Right ventricle myocardium inferior (tissue), 1 donor: ENCODE measurements around the gene TENT5C. TPM values are rescaled to one million over a fixed set of nuclear protein-coding genes. Genes with fewer than 3 reads are reported as not detected.

Experiments used
- ATAC-seq: fragments of 200-7000 bp; cut with Tn5 transposase; one replicate; pipeline ENCODE4 v1.9.1; 2020; ENCODE audit warnings: mild to moderate bottlenecking, moderate library complexity
- DNase-seq: peaks from one replicate; pipeline ENCODE4 v3.0.0; 2021; ENCODE audit errors: missing footprints
- intact Hi-C: fragments of 100-400 bp; cut with DNase I; formaldehyde crosslinking; loops from one replicate; pipeline ENCODE4 v1.11.0; 2022
- total RNA-seq: library from RNA; stranded (reverse); fragmentation: NEBNext Ultra II Directional; extraction: Animal tissue kit (Norgen Biotek cat#: 25700); gene quantifications from one replicate; pipeline ENCODE4 v1.2.1, GENCODE V29; 2021
- donor health status: DM: no; HTN: yes; CAD: no; lungs with severe emphysema.

Gene TENT5C
- total RNA-seq, 1 donor from 2014 or later = 18.7 TPM

GRCh38 chr1:117623698-117624097, 17.9 kb downstream of the TENT5C start:
- intact Hi-C loops = loop anchor here (5.0 kb wide), 1 partner anchor 129 kb away; no protein-coding TSS in a partner anchor
- DNase-seq (no peak), ATAC-seq (no peak)

DNA sequence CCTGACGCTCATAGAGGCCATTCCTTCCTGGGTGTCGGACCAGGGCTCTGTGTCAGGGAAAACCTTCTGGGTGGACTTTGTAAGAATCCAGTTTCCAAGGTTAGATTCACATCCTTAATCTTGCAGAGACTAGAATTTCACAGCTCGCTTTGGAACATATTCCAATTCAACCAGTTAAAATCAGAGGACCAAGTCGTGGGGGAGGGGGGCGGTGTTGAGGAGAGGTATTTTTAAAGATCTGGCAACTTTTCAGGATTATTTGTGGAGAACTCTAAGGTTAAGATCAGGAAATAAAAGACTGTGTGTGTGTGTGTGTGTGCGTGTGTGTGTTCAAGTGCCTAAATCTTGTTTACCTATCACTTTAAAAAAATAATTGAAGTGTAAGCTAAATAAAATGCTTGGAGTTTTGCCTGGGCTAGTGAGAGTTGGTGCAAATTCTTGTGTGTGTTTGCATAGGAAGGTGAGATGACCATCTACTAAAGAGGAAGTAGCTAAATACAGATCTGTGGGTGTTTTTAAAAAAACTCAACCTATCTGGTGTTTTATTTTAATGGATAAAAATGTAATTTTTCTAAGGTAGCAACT, 21.8 kb downstream of the TENT5C start:
- intact Hi-C loops = no loop called here
- DNase-seq (no peak), ATAC-seq (no peak)

DNA sequence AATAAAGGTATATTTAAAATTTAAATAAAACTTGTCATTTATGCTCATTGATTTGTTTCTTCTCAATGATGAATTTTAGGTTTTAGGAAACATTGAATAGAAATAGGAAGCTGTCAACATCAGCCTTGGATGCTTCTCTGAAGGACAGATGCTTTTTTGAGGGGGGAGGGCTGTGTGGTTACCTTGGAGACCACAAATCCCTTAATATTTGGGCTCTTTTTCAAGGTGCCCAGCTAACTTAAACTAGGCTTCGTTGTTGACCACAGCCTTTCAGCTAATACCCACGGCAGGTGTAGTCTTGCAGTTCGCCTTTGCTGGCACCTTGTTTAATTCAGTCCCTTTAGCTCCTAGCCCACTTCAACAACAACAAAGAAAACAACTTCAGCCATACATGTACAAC, 22.5 kb downstream of the TENT5C start:
- intact Hi-C loops = no loop called here
- ATAC-seq (no peak), DNase-seq (no peak)

DNA sequence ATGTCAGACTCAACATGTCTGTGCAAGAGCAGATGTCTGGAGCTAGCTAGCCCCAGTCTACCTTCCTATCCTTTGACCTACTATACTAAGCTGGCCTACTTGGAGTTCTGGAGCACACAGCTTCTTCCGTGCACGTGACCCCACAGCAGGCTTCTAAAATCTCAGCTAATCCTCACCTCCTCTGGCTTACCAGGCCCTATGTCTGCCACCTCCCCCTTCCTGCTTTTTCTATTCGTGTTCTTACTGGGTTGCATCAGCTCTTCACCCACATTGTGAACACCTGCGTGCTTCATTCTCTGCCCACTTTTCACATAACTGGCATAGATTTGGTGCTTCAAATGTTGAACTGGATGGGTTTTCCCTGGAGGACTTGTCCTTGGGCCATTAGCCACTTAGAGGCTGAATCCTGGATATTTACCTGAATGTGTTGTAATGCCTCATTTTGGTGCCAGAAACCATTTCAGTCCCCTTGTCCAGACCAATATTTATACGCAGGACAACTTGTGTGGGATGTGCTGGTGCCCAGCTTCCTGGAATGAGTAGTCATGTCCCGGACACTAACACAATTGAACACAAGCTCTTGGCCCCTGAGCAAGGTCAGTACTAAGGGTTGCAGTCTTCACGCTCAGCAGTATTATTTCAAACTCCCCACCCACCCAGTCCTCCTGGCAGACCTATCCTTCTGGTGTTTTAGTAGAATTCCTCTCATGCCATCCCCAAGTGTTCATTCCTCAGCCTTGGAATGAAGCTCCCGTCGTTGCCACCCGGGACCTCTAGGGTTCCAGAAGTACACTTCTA, 24.0 kb downstream of the TENT5C start:
- intact Hi-C loops = loop anchor here (2.0 kb wide), 1 partner anchor 43 kb away; no protein-coding TSS in a partner anchor
- no peak for DNase-seq
- no peak for ATAC-seq

- DNase-seq (peak; percentile 78), ATAC-seq (peak; percentile 92)
- intact Hi-C loops = loop anchor here (2.0 kb wide), 1 partner anchor 42 kb away; no protein-coding TSS in a partner anchor
Measured at GRCh38 chr1:117630423-117630998, 24.7 kb downstream of the TENT5C start.

GRCh38 chr1:117631359-117632160, 25.7 kb downstream of the TENT5C start:
- ATAC-seq (no peak), DNase-seq (no peak)
- intact Hi-C loops = loop anchor here (2.0 kb wide), 1 partner anchor 41 kb away; no protein-coding TSS in a partner anchor

- intact Hi-C loops = no loop called here
- ATAC-seq (no peak), DNase-seq (no peak)
Measured at GRCh38 chr1:117632269-117633067, 26.6 kb downstream of the TENT5C start.

- ATAC-seq = no peak
- no peak for DNase-seq
- intact Hi-C loops = no loop called here
Measured at GRCh38 chr1:117633068-117633345, 27.2 kb downstream of the TENT5C start.

DNA sequence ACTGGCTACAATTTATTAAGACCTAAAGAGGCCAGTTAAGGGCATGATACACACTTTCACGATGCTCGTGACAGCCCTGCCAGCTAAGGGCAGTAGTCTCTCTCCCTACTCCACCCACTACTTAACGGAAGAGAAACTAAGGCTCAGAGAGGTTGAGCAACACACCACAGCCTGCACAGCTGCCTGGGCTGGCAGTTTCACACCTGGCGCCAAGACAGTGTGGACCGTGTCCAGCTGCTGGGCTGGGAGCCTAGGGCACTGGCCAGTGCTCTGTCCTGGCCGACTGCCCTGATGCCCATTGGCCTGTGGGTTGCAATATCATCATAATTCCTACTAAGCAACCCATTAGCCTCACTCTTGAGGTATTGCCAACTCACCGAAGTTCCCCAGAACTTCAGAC, 27.6 kb downstream of the TENT5C start:
- no peak for ATAC-seq
- intact Hi-C loops = no loop called here
- DNase-seq = no peak

GRCh38 chr1:117633936-117634335, 28.1 kb downstream of the TENT5C start:
- no peak for DNase-seq
- intact Hi-C loops = no loop called here
- ATAC-seq = no peak

DNA sequence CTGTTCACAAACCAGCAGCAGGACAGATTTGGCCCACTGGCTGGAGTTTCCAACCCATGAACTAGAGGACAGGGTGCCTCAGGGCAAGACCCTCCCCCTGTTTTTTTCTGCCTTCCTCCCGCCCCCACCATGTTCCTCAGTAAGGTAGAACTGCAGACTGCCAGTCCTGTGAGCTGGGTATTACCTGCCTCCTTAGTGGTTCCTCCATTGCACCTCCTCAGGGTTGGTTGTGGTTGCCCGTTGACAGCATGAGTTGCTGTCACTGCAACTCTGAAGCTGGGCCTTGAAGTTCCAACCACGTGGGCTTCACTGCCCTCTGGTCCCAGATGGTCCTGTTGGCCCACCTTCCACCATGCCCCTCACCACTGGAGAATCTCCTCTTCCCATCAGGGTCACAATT, 28.8 kb downstream of the TENT5C start:
- ATAC-seq = no peak

DNA sequence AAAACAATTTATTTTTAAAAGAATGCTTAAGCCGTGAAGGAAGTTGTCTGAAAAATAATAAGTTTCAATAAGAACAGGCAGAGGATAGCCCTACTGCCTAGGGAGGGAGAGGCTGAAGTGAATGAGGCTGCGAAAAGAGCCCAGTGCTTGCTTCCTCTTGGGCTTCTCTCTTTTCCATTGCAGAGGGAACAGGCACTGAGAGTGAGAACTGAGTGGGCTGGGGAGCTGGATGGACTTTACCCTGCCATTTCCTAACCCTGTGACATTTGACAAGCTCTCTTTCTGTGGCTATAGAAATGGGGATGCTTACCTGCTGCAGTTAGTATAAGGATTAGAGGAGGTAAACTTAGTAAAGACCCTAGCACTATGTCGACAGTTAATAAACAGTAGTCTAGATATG, 30.0 kb downstream of the TENT5C start:
- intact Hi-C loops = no loop called here
- no peak for DNase-seq

More for the DNA sequence above, 28.8 kb downstream of the TENT5C start:
- intact Hi-C loops = no loop called here
- DNase-seq = no peak

DNA sequence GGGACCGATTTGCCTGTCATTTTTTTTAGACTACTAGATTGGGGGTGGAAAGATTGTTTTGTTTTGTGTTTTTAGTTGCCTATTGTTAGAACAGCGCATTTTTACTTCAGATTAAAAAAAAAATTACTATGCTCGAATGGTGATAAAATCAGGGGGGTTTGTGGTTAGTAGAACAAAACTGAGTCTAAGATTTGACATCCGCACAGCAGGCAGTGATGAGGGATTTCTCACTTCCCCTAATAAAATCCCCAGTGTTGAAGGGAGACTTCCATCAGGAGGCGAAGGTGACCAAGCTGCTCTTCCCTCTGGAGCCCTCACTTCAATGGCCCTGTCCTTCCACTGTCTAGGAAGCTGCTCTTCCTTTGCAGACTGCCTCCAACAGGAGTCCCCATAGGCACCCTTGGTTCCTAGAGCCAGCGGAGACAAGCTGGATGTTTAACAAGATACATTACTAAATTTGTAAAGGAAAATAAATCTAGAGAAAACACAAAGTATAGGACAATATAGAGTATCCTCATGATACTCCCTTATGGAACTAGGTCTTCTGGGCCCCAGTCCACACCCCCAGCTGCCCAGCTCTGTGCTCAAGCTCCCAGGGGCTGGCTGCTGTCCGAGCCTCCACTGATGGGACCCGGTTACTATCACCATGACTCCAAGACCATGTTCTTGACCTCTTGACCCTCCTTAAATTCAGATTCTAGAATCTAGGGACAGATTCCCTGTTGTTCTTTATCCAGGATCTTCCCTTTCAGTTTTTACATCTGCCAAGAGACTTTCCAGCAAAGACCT, 31.0 kb downstream of the TENT5C start:
- intact Hi-C loops = no loop called here
- DNase-seq (no peak), ATAC-seq (no peak)

More for the DNA sequence above, 30.0 kb downstream of the TENT5C start:
- ATAC-seq = no peak

DNA sequence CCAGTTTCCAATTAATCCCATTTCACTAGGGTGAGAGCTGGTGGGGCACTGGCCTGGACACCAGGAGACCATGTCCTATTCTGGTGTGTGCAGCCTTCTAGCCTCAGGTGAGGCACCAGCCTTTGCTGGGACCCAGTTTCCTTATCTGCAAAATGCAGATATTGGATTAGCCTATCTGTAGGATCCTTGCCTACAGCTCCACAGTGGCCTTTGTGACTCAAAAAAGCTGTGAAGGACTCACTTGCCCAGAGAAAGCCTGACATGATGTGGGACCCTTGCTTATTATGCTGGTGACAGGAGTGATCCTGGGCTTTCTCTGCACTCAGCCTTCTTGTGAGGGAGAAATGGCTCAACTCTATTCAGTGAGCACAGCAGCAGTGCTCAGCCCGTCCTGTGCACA, 32.3 kb downstream of the TENT5C start:
- no peak for ATAC-seq
- no peak for DNase-seq
- intact Hi-C loops = no loop called here

DNA sequence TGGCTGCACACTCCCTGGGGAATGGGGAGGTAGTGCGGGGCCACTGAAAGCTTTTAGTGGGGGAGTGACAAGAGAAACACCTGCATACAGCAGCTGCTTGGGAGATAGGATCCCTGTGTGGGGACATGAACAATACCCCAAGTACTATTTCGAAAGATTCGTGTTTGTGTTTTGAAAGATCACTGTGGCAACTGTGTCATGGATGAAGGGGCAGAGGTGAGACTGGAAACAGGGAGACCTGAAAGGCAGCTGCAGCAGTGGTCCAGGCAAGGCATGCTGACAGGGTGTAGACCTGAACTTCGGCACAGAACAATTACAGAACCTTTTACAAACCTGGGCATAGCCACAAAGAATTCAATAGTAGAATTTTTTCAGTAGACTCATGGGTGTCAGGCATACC, 32.9 kb downstream of the TENT5C start:
- intact Hi-C loops = no loop called here
- no peak for ATAC-seq
- DNase-seq = no peak

DNA sequence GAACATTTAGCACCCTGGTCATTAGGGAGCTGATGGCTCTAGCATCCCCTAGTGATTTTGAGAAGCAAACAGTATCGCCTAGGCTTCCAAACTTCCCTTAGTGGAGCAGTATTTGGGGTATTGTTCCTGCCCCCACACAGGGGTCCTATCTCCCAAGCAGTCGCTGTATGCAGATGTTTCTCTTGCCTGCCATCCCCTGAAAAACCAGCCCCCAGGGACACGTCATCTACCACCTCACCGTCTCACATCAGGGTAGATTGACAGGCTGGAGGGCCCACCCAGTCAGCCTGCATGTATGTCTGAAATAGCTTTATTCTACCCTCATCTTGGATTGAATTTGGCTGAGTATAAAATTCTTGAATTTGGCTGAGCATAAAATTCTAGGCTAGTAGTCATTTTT, 33.9 kb downstream of the TENT5C start:
- intact Hi-C loops = no loop called here
- no peak for ATAC-seq
- no peak for DNase-seq

- ATAC-seq = no peak
- DNase-seq = no peak
- intact Hi-C loops = no loop called here
Measured at GRCh38 chr1:117641536-117641935, 35.7 kb downstream of the TENT5C start.

GRCh38 chr1:117642963-117643362, 37.1 kb downstream of the TENT5C start:
- DNase-seq = no peak
- intact Hi-C loops = no loop called here
- ATAC-seq = no peak
